ENCODE results near the gene SMKR1.
A peak's percentile ranks its signal among the peaks of the same experiment; 100 is the strongest.
"Not testable (repeated sequence)": the region's sequence is repeated elsewhere in the genome, so short reads cannot be mapped to it uniquely, and the experiment has no call there.

SMKR1 gene

DNA sequence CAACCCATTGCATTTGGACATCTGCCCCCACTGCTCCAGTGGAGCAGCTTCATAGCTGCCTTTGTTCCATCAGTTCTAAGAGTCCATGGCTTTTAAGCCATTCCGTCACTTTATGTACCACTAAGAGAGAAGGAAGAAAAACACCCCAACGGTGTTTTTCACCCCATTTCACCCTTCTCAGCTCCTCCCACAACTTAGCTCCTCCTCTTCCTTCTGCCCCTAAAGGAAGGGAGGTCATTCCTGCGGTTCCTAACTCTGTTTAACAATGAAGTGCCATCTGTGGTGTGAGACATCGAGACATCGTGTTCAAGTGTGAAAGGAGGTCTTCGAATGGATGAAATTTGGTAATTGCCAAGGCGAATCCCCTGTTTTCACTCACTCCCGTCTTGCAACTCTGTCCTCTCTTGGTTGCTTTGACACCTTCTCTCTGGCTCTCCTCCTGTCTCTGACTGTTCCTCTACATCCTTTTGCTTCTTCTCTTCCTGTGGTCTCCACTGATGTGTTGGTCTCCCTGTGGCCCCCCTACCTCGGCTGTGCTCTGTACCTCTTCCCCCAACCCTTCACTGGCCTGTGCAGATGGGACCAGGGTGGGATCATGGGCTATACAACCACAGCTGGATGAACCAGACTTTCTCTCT is 23.0 kb downstream of the SMKR1 start:
- DNase-seq (ENCODE audit: low spot score), result no peak

DNA sequence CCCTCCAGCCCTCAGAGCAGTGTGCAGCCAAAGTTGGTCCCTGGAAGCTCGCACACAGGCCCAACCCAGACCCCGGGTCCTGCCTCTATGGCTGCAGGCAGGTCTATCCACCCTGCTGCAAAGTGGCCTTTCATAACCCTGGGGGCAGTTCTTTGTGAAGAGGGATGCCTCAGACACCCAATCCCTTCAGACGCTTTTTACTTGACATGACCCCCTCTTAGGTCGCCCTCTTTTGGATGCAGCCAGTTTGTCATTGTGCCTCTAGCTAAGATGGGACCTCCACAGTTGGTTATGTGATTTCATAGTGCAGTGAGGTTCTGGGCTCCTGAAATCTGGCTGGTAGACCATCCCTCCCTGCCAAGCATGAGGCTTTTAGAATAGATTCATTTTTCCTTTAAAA is 27.3 kb downstream of the SMKR1 start:
- no peak for DNase-seq (ENCODE audit: low spot score)

DNA sequence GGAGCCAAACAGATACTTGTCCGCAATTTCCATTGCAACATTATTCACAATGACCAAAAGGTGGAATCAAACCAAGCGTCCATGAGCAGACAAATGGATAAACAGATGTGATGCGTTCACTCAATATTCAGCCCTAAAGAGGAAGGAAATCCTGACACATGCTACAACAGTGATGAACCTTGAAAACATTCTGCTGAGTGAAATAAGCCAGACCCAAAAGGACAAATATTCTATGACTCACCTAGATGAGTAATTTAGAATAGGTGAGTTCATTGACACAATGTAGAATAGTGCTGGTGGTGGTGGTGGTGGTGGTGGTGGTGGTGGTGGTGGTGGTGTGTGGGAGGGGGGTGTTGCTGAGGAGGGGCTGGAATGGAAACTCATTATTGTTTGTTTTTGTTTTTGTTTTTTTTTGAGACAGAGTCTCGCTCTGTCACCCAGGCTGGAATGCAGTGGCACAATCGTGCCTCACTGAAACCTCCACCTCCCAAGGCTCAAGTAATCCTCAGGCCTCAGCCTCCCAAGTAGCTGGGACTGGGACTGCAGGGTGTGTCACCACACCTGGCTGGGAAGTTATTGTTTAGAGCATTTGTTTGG is 28.6 kb downstream of the SMKR1 start:
- DNase-seq (ENCODE audit: low spot score), result peak; percentile 49

DNA sequence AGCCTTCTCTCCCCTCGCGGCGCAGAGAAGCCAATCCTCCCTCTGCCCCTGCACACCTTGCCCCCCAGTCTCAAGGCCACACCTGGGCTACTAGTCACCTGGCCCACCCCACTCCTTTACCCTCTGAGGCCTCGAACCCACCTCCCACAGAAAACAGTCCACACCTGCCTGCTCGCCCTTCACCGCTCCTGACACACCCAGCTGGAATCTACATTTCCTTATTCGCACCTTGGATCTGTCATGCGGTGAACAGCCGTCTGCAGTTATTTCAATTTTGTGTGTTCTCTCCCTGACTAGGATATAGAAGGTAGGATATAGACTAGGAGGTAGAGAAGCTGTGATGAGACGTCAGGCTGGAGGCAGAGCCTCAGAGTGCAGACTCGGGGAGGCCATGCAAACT is 29.4 kb downstream of the SMKR1 start:
- no peak for DNase-seq (ENCODE audit: low spot score)

DNA sequence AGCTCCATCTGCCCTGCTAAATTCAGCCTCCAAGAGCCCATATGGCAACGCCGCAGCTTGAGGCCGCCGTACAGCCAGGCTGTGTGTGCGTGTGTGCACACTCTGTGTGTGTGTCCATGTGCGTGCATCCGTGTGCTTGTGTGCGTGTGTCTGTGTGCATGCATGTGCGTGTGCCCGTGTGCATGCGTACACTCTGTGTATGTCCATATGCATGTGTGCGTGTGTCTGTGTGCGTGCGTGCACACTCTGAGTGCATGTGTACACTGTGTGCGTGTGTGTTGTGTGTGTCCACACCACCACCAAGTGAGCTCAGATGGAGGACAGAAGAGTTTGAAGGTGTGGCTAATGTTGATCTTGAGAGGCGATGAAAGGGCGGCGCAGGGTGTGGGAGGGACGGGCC is 30.0 kb downstream of the SMKR1 start:
- DNase-seq (ENCODE audit: low spot score), result no peak

DNA sequence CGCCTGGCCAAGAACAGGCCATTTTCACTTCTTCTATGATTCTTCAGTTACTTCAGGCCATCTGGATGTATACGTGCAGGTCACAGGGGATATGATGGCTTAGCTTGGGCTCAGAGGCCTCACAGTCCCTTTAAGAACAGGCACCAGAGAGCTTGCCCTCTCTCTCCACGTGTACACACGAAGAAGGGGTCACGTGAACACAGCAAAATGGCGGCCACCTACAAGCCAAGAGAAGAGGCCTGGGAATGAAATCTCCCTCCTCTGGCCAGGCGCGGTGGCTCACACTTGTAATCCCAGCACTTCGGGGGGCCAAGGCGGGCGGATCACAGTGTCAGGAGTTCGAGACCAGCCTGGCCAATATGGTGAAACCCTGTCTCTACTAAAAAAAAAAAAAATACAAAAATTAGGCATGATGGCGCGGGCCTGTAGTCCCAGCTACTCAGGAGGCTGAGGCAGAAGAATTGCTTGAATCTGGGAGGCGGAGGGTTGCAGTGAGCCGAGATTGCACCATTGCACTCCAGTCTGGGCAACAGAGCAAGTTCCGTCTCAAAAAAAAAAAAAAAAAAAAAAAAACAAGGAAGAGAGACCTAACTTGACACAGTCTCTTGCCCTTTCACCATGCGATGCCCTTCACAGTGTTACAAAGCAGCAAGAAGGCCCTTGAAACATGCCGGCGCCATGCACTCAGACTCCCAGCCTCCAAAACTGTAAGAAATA is 32.4 kb downstream of the SMKR1 start:
- DNase-seq (ENCODE audit: low spot score), result not testable (repeated sequence)

DNA sequence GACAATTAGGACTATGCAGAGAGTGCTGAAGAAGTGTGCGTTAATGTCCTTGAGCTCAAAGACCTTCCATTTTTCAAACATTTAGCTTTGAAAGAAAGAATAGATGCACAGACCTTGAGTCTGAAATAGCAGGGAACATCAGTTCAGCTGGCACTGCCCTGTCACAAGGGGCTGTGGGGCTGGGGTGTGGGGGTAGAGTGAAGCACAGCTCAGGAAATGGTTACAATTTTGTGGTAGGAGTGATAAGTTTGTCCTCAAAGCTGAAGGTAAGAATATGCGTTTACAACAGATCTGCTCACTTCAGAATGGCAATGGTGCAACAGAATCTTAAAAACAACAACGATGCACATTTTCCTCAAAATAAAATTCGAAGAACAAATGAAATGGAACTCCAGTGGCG is 33.6 kb downstream of the SMKR1 start:
- DNase-seq (ENCODE audit: low spot score), result no peak

DNA sequence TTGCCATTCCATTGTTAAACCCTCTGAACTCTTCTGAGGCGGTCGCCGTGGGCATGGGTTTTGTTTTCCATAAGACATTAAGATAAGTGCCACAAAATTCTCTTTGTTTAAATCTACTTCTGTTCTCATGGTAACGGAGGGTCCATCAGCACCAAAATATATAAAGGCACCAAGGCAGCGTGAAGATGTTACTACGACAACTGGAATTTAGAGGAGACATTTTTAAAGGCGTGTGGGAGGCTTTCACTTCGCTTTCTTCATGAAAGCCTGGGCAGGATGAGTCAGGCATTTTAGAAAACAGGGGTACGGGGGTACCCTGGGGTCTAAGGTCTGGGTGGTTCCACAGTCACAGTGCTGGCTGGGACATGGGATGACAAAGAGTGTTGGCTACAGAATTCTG is 34.0 kb downstream of the SMKR1 start:
- DNase-seq (ENCODE audit: low spot score), result no peak

DNA sequence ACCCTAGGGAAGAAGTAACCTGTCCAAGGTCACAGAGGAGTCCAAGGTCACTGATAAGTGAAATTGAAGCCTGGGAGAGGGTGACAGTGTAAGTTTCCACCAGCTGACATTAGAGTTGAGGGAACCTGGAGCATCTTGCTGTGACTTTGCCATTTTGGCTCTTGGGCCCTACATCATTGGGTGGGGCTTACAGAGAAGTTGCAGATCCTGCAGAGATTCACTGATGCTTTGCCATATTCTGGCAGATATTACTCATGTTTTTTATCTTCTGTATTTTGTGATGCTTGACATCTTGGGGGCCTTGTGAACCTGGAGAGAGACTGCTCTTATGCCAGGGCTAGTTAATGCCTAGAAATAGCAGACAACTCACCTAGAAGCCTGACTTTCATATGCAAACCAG is 36.5 kb downstream of the SMKR1 start:
- DNase-seq (ENCODE audit: low spot score), result no peak

DNA sequence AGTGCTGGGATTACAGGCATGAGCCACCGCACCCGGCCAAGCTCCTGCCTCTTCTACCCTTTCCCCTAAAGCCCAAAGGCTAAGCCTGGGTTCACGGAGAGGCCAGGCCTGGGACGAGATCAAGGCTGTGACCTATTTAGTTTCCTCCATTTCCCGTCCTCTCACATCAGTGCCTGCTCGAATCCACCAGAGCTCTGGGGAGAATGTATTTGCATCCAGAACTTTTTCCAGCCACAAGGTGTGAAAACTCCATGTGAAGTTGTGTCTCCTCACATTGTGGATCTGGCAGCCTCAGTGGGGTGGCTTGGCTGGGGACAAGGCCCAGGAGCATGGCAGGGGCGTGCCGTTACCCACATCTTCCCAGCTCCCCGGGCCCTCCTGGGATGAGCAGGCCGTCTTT is 38.0 kb downstream of the SMKR1 start:
- no peak for DNase-seq (ENCODE audit: low spot score)

DNA sequence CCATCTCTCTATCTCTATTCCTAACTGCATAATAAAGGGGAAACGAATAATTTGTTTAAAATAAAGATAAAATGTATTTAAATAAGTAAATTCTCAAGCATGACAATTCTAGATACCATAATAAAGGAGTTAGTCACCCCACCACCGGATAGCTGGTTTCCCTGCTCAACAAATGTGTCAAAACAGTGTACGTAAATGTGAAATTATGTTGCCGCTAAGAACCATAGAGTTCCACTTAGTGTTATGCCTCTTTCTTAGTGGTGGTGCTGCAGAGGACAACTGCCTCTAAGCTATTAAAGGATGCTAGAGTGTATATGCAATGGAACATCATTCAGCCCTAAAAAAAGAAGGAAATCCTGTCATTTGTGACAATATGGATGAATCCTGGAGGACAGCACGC is 42.4 kb downstream of the SMKR1 start:
- no peak for DNase-seq (ENCODE audit: low spot score)

DNA sequence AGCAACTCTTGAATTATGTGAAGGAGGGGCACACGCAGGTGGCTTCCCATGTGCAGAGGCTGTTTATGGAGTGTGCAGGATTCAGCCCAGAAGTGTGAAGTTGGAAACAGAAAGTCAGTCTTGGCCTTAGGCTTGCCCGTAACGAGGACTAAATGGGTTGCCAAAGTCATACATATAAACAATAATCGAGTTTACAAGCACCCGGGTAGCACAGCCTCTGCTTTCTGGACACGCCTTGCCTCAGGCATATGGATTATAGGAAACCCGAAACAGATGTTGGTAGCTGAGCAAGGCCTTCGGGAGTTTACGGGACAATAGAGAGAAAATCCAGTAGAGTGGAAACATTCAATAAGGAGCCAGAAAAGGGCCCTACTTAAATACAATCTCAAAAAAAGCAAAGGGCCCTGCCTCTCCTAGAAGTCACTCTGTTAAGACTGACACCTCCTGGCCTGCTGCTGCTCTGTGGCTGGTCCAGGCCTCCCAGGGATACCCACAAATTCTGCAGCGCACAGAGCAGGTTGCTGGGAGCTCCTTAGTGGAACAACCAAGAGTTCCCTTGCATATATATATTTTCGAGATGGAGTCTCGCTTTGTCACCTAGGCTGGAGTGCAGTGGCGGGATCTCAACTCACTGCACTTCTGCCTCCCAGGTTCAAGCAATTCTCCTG is 48.5 kb downstream of the SMKR1 start:
- peak; percentile 43 for DNase-seq (ENCODE audit: low spot score)

DNA sequence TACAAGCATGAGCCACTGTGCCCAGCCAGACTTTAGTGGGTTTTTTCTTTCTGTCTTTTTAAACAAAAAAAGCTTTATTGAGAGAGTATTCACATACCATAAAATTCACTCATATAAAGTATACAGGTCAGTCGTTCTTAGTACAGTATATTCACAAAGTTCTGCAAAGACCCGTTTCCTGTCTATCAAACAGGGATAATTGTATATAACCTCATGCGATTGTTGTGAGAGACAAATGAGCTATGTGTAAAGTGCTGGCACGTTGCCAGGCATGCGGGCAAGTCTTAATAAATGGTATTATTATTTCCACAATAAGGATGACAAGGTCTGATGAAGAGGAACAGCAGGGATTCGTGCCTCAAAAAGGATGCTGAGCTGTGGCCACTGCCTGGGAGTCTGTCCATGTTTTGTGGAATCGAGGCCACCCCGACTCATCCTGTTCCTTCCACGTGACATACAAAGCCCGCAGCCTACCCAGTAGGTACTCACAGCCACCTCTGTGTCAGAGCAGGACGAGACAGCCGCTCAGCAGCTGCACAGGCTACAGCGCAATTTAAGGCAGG is 51.6 kb downstream of the SMKR1 start:
- peak; percentile 55 for DNase-seq (ENCODE audit: low spot score)

DNA sequence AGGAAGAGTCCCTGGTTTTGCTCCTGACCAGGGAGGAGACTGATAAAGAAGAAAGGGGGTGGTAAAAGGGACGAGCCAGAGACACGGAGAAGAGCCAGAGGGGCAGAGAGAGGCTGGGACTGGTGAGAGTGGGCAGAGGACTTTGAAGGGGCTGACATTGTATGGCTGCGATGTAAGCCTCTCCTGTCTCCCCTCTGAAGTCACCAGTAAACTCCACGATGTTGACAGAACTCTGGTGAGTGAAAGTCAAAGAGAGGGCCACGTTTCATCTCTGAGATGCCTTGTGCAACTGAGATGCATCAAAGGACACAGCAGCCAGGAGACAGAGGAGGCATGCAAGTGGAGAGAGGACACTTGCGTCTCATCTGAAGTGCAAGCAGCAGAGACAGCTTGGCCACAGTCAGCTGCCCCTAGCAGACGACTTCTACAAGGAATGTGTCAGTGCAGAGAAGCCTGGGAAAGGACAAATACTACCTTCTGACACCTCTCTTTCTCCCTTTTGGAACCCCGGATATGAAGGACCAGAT is 54.3 kb downstream of the SMKR1 start:
- DNase-seq (ENCODE audit: low spot score), result no peak

DNA sequence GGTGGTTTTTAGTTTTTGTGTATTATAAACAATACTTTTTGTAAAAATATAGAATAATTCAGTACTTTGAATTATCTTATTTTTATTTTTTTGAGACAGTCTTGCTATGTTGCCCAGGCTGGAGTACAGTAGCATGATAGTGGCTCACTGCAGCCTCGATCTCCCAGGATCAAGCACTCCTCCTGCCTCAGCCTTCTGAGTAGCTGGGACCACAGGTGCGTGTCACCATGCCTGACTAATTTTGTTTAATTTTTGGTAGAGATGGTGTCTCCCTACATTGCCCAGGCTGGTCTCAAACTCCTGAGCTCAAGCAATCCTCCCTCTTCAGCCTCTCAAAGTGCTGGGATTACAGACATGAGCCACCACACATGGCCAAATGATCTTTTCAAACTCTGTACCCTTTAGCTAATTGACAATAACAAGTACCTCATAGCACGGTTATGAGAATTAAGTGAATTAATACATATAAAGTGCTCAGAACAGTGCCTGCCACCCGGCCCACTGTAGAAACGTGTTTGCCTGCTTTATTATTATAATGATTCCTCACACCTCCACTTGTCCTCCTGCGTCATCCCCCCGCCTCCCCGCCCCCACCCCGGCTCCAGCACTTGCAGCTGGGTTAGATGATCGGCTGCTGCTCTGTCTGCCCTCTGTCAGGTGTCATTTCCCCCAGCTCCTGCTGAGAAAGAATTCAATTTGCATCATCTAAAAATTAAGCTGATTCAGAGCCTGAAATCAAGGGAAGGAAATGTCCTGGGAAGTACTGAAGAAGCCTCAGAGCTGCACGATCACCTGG is 55.6 kb downstream of the SMKR1 start:
- no peak for DNase-seq (ENCODE audit: low spot score)

DNA sequence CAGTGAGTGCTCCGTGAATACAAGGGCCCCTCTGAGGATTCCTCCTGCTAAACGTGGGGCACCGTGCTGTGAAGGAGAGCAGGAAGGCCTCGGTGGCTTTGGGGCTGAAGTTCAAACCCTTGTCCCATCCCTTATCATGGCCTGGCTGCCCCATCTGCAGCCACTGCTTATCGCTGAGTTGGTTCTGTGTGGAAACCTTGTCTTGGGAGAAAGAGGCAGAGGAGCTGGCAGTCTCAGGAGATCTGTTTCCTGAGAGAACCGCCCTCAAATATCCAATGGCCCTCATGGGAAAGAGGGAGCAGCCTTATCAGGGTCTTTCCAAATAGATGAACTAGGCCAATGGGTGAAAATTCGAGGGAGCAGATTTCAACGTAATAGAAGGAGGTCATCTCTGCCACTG is 57.2 kb downstream of the SMKR1 start:
- no peak for DNase-seq (ENCODE audit: low spot score)

DNA sequence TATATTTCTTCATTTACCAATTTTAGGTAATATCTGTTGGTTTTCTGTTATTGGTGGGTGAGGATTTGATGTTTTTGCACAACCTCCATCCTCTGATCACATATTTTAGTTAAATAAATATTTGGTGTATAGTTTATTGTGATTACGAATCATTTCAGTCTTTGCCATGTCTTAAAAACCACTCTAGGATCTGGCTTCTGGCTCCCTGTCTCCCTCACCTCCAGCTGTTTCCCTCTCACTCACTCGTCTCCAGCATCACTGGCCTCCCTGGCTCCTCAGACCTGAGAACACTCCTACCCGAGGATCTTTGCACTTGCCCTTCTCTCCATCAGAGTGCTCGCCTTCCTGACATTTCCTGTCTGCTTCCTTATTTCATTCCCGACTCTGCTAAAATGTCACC is 58.5 kb downstream of the SMKR1 start:
- no peak for DNase-seq (ENCODE audit: low spot score)

DNA sequence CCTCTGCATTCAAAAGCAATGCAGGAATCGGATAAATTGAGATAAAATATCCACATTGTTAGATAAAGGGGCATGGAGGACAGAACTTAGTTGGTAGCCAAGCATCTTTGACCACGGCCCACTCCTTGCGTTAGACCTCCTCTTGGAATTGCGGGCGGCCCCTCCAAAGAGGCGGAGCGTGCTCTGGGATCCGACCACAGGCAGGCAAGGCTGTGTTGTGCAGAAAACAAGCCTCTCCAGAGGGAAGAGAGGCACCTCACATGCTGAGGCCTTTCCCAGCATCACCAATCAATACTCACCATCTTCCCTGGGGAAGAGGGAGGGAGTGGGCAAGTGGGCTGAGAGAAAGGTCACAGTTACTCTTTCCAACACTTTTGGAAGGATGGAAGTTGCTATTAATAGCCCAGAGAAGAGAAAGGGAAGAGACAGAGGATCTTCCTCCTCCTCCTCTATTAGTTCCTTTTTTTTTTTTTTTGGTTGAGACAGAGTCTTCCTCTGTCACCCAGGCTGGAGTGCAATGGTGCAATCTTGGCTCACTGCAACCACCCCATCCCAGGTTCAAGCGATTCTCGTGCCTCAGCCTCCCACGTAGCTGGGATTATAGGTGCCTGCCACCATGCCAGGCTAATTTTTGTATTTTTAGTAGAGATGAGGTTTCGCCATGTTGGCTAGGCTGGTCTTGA is 59.5 kb downstream of the SMKR1 start:
- no peak for DNase-seq (ENCODE audit: low spot score)

Measured in AG08395 (cell line).